NCI-H345 (cell line): ENCODE data around the gene WDR59.

Experiments
- DNase-seq: peaks from one replicate; lab custom pipeline; 2025; lab: John Stamatoyannopoulos, UW

Gene WDR59

GRCh38 chr16:74903901-74904678, 80.8 kb downstream of the WDR59 start:
- DNase-seq = no peak

GRCh38 chr16:74903120-74903519, 81.8 kb downstream of the WDR59 start:
- DNase-seq = no peak

GRCh38 chr16:74902161-74902560, 82.8 kb downstream of the WDR59 start:
- DNase-seq = no peak

GRCh38 chr16:74901606-74902005, 83.3 kb downstream of the WDR59 start:
- no peak for DNase-seq

- DNase-seq = no peak
These were observed 85.1 kb downstream of the WDR59 start for GRCh38 chr16:74899816-74900215.

- DNase-seq = no peak
These were observed 86.3 kb downstream of the WDR59 start for GRCh38 chr16:74898659-74899058.

- no peak for DNase-seq
These were observed 88.2 kb downstream of the WDR59 start for GRCh38 chr16:74896389-74897370.

DNA sequence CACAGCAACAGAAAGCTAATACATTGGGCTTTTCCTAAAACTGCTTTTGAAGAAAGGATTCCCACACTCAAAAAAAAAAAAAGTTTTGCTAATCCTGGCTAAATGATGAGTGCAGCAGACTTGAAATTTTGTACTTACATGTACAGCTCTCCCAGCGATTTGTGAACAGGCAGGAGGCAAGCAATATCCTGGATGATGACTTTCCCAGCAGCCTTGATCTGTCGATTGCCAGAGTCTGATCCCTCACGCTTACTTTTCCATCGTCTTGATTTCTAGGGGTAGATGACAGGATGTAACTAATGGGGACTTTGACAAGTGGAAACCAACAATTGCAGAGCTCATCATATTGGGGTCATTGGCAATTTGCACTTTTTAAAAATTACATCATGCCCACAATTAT, 91.4 kb downstream of the WDR59 start:
- no peak for DNase-seq

DNA sequence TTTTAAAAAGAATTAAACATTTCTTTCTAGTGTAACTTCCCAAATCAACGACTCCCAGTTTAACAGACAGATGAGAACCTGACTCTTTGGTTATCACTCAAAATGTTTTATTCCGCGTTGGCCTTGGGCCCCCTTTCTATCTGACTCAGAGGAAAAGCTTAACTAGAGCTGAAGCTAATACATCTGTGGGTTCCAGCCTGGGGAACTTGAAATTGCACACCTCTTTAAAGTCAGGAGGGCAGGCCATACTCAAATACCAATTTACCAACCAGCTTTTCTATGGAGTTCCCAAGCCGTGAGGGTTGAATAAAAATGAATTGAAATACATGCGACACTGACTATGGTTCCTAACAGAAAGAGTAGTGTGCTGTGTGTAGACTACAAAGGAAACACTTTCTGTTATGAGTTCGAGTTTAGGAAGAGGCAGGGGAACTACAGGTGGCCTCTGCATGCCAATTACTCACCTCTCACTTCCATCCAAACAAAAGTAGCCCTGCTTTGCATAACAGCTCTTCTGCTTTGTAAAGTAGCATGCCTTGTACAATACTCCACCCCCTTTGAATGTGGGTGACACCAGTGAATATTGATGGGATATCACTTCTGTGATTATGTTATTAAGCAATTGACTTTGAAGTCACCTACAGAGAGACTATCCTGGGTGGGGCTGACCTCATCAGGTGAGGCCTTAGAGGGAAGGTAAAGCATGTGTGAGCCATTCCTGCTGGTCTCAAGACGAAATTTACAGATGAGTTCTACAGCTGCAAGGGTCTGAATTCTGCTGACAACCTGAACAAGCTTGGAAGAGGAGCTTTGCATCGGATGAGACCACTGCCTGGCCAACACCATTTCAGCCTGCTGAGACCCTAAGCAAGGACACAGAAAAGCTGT, 92.1 kb downstream of the WDR59 start:
- DNase-seq = no peak

DNA sequence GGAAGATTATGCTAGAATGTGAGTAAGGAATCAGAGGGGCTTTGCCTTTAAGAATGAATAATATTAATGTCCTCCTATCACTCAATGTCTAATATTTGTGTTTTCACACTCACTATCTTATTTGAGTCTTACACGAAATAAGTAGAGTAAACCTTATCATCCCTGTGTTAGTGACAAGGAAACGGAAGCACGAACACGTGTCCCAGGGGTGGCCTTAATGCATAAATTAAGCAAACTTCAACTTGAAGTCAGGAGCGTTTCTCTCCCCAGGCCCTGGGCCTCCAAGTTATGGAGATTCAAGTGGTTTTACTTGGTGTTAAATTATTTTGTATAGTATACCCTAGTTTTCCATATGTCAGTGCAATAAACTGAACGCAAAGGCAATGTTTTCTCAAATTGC, 96.0 kb downstream of the WDR59 start:
- no peak for DNase-seq

DNA sequence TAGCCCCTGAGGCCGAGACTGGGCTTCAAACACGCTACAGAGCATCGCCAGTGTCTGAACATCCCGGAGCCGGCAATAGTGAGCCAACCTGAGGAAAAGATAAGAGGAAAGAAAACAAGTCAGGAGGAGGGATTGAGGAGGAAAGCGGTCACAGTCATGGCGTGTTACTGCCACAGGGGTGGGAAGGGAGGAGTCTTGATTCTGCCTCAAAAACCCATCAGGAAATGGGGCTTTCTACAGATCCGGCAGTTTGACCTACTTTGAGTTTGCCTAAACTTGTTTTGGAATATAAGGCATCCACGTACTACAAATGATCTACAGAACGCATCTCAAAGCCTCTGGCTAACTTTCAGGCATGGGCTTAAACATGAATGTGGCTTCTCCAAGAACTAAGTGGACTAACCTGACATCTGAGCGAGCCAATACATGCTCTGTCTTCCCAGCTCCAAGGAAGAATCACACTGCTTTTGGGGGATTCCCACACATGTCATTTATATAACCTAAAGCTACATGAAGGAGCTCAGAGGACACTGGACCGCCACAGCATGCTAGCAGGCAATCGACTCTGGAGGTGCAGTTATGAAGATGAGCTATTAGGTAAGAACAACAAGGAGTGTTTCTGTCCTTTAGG, 96.6 kb downstream of the WDR59 start:
- DNase-seq = no peak

GRCh38 chr16:74887084-74887483, 97.8 kb downstream of the WDR59 start:
- no peak for DNase-seq

GRCh38 chr16:74877706-74878105, 107.2 kb downstream of the WDR59 start:
- no peak for DNase-seq

GRCh38 chr16:74874912-74875546, 109.9 kb downstream of the WDR59 start:
- DNase-seq = no peak

- no peak for DNase-seq
These were observed 110.8 kb downstream of the WDR59 start for GRCh38 chr16:74874123-74874522.

GRCh38 chr16:74872302-74872701, 112.6 kb downstream of the WDR59 start:
- DNase-seq = no peak

DNA sequence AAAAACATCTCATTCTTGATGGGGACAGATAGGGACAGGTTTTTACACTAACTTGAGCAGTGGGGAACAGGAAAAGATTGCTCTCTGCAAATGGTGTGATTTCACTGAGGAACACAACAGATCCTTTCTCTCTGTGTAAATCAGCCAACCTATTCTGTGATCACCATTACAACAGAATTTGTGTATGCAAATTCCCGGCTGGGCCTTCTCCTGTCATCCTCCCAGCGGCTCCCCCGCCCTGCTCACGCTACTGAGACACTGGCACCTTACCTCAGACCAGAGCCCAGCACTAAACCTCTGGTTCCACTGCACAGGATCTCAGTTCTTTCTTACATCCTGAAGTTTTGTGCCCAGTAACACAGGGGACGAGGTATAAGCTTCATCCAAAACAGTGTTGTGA, 113.3 kb downstream of the WDR59 start:
- no peak for DNase-seq

GRCh38 chr16:74868501-74868900, 116.4 kb downstream of the WDR59 start:
- no peak for DNase-seq

- DNase-seq = no peak
These were observed 116.9 kb downstream of the WDR59 start for GRCh38 chr16:74868035-74868434.

DNA sequence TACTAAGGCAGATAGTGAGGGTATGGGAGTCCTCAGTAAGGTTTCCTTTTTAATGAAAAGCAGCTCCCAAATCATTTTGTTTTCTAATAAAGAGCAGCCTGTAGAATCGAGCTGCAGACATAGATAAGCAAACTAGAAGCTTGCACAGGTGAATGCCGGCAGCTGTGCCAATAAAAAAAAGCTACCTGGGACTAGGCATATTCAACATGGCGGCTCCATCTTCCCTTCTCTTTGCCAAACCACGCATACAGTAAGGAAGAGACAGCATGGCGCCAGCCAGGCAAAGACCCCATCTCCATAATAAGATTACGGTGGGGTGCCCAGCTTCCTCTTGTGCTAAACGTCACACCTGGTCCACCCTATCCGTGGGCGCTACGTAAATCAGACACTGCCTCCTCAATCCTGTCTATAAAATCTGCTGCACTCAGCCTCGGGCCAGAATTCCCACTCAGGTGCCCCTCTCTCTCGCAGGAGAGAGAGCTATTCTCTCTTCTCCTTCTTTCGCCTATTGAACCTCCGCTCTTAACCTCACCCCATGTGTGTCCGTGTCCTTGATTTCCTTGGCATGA, 117.6 kb downstream of the WDR59 start:
- no peak for DNase-seq
